ENCODE data around the gene MMD2.

DNA sequence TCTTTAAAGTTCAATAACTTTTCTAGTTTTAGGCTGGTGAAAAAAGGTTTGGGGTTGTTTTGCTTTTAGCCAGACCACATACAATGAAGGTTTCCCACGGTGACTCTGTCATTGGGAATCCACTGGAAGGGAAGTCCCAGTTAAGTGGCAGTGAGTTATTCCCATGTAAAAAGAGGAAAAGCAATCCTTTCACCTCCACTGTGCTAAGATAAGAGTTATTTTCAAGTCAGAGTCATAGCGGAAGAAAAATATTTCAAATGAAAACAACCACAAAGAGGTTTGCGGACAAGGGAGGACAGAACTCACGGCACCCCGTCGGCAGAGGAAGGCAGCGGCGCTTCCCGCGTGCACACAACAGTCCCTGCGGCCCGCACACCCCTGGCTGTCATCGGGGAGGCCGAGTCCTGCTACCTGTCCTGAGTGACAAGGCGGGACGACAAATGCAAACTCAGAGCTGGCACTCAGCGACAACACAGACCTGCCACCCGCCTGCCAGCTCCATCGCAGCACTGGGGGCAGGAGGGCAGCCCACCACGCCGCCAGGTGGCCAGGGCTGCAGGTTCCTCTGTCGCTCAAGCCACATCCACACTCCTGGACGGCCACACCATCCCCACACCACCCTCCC lies 87.8 kb downstream of the MMD2 start:
- TF ChIP-seq, protein P1, sequence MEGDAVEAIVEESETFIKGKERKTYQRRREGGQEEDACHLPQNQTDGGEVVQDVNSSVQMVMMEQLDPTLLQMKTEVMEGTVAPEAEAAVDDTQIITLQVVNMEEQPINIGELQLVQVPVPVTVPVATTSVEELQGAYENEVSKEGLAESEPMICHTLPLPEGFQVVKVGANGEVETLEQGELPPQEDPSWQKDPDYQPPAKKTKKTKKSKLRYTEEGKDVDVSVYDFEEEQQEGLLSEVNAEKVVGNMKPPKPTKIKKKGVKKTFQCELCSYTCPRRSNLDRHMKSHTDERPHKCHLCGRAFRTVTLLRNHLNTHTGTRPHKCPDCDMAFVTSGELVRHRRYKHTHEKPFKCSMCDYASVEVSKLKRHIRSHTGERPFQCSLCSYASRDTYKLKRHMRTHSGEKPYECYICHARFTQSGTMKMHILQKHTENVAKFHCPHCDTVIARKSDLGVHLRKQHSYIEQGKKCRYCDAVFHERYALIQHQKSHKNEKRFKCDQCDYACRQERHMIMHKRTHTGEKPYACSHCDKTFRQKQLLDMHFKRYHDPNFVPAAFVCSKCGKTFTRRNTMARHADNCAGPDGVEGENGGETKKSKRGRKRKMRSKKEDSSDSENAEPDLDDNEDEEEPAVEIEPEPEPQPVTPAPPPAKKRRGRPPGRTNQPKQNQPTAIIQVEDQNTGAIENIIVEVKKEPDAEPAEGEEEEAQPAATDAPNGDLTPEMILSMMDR (IDR thresholded peaks at IDR 0.05; ENCODE audit: insufficient read depth, low read depth, low read length), result no peak
- no peak for TF ChIP-seq EZH2 (IDR thresholded peaks at IDR 0.05; ENCODE audit: insufficient read depth, low read length)
